ENCODE measurements around the gene ARRB1.
"Not testable (repeated sequence)": the region's sequence is repeated elsewhere in the genome, so short reads cannot be mapped to it uniquely, and the experiment has no call there.

The ARRB1 gene

DNA sequence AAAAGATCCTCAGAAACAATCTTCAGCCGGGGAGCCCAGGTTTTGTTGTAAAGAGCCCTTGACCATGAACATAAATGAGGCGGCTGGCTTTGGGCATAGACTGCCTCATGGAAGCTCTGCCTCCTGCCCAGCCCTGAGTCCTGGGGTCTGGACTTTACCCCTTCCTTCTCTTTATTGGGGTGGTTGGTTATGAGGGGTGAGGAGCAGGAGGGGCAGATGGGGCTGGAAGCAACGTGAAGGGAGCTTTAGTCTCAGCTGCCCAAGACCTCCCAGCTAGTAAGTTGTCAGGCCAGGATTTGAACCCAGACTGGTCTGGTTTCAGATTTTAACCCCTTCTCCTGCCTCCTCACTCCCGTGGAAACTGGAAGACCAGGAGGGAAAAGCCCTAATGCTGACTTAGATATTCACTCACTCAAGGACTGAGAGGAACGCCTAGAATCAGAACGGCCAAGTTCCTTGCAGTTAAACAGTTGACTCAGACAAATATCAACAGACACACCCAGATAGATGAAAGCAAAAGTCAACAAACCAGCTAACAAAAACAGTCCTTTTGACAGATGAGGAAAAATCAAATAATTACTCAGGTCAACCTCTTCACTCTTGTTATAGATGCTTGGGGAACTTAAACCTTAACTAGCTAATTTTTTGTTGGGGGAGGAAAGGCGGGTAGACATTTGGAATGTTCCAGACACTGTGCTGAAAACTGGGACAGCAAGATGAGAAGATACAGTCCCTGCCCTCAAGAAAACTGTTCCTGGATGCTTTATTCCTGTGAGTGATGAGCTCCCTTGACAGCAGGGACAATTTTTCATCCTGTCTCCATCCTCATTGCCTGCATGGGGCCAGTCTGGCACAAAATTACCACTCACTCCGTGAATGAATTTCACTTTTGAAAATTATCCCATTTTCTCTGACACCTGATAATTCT is 20.8 kb upstream of the ARRB1 start:
- DNase-seq (ENCODE audit: insufficient read length, low spot score): no peak
- no peak for FAIRE-seq

DNA sequence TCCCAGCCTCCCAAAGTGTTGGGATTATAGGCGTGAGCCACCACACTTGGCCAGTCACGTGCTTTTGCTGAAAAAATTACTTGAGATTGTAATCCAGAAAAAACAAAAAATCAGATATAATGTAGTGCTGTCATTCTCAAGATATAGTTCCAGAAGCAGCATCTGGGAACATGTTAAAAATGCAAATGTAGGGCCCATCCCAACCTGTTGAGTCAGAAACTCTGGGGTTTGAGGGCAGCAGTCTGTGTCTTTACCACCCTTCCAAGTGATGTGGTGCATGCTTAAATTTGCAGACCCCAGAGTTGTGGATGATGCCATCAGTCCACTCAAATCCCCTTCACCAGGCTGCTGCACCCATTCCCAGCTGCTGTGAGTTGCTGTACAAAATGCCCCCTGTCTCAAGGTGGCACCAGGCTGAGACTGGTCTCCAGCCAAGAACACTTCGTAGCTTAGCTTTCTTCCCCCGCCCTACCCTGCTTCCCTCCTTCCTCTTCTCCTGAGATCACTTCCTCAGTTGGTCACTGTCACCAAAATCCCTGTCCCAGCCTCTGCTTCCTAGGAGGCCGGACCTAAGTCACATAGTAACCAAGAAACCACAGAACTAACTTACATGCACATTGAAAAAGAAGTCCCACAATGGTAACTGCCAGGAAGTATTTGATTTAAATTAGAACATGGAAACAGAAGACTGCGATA is 18.2 kb upstream of the ARRB1 start:
- FAIRE-seq: no peak
- DNase-seq (ENCODE audit: insufficient read length, low spot score): no peak

DNA sequence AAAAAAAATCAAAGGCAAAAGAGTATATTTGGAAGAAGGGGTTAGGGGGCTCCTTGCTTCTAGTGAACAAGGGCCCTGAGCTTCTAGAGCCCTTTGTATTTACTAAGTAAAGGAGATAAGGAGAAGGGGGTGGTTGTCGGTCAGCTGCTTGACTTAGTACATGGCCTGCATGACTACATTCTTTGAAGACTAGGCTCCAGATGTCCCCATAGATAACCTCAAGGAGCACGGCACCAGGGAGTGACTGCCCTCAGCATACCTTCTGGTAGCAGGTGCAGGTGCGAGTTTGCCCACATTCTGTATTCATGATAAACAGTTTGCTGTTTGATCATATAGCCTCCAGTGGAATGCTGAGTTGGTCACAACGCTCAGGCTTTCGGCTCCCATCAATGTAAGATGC is 15.4 kb upstream of the ARRB1 start:
- not testable (repeated sequence) for DNase-seq (ENCODE audit: insufficient read length, low spot score); FAIRE-seq

DNA sequence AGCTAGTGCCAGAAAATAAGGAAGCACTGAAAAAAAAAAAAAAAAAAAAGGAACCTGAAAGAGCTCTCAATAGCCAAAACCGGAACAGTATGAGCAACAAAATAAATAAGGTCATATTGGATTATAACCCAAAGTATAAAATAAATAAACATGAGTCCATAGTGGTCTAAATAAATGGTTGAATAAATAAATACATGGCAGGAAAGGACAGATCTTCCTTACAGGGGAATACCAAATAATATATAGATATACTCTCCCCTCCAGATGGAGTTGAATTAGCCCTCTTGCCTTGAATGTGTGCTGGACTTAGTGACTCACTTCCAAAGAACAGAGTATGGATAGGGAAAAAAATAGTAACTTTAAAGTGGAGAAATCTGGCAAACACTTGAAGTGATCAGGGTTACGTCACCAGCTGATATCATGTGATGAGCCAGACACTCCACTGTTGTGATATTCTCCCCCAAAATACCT is 14.3 kb upstream of the ARRB1 start:
- no peak for FAIRE-seq
- no peak for DNase-seq (ENCODE audit: insufficient read length, low spot score)

DNA sequence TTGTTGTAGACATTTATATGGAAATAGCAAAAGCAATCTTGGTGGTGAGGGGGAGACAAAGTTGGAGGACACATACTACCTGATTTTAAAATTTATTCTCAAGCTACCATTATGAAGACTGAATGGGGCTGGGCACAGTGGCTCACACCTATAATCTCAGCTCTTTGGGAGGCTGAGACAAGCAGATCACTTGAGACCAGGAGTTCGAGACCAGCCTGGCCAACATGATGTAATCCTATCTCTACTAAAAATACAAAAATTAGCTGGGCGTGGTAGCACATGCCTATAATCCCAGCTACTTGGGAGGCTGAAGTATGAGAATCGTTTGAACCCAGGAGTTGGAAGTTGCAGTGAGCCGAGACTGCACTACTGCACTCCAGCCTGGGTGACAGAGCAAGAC is 10.8 kb upstream of the ARRB1 start:
- DNase-seq (ENCODE audit: insufficient read length, low spot score); FAIRE-seq: not testable (repeated sequence)

DNA sequence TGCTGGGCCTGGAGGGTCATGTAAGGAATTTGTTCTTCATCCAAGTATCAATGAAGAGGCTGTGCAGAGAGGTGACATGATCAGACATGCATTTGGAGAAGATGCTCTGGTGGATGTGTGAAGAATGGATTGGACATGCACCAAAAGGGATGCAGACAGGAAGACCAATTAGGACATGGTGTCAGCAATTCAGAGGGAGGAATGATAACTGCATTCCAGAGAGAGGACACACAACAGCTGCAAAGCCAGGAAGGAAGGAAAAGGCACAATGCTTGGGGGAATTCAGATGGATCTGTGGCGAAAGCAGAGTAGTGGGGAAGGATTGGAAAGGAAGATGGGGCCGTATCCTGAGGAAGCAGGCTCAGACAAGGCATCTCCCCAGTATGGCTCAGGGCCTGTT is 5.2 kb upstream of the ARRB1 start:
- no peak for FAIRE-seq
- no peak for DNase-seq (ENCODE audit: insufficient read length, low spot score)

DNA sequence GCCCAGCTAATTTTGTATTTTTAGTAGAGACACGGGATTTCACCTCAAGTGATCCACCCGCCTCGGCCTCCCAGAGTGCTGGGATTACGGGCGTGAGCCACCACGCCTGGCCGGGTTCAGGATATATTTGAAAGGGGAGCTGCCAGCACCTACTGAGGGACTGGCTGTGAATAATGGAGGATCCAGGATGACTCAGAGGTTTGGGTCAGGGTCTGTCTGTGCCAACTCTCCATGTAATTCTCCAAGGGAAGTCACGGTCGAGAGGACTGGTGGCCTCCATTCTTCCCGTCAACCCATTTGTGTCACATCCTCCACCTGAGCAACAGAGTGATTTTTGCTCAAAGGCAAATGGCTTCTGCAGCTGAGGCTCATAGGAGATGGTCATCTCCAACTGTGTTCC is 3.6 kb upstream of the ARRB1 start:
- FAIRE-seq: no peak

DNA sequence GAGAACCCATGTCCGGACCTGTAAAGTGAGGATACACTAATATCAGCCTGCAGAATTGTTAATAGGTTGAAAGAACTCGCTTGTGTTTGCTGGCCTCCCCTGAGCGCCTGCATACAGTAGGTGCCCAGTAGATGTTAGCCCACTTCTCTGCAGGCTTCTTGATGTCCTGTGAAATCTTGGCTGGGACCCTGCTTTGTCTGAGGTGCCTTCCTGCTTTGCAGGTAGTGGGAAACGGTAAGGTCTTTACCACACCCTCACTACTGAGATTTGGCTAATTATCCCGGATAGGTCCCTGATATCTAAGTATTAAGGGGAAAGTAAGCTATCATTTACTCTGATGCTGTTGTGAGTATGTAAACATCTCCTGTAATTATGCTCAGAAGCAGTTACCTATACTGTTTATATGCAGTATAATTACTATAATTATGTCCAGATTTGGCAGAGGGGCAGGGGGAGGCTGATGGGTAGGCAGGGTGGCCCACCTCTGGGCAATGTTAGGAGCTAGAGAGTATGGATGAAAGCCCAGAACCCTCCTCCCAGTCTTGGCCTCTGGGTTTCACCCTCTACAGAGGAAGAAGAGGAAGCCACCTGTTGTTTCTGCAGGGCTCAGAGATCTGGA is 1.2 kb upstream of the ARRB1 start:
- no peak for FAIRE-seq
- DNase-seq (ENCODE audit: insufficient read length, low spot score): no peak

More for the DNA sequence above, 3.6 kb upstream of the ARRB1 start:
- DNase-seq (ENCODE audit: insufficient read length, low spot score): no peak

DNA sequence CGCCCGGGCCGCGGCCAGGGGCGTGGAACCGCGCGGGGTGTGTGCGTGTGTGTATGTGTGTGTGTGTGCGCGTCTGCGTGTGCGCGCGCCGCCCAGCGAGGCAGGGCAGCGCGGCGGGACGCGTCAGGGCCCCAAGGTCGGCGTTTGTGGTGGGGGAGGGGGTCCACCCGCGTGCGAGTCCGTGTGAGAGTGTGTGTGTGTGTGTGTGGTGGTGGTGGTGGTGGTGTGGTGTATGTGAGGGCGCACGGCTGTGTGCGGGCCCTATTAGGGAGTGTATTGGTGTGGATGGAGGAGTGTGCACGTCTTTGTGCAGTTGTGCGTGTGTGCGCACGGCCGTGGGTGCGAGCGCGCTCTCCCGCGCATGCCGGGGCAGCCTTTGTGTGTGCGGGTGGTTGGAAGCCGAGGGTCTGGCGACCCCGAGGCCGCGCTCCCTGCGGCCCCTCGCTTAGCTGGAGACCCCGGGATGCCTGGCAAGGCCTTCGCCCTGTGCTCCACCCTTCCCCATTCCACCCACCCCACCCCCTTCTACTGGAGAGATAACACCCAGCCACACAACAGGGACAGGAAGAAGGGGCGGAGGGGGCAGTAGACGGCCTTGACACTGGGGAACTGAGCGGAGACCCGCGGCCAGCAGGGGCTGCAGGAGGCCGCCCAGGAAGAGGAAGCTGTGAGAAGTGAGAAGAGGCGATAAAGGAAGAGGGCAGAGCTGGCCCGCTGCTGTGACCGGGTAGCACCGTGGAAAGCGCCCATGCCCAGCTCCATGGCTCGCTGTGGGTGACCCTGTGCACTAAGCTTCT is 528 bp upstream of the ARRB1 start:
- no peak for DNase-seq (ENCODE audit: insufficient read length, low spot score)

DNA sequence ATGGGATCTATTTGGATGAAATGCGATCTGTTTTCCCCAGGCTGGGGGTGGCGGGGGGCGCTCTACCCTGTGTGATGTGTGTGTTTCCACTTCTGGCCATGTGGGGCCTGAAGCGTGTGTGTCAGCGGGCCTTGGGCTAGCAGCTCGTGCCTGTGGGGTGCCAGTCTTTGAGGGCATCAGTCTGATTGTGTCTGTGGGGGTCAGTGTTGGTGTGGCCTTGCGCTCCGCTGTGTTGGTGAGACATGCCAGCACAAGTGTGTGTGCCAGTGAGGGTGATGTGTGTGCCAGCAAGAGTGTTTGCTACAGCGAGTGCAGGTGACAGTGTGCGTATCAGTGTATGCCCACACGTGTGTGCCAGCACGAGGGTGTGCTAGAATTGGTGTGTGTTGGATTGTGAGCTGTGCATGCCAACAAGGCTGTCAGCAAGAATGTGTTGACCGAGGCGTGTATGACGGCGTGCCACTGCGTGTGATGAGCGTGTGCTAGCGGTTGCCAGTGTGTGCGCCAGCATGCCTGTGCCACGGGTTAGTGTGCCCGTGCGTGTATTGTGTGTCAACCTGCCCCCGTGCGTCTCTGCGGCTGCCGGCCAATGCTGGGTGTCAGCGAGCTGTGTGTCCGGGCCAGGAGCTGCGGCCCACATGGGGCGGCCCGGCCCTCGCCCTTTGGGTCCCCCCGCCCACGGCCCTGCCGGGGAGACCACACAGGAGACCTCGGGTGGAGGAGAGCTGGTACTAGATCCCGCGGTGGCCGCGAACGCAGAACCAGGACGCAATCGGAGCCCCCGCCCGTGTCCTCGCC is 519 bp downstream of the ARRB1 start:
- DNase-seq (ENCODE audit: insufficient read length, low spot score): no peak
- FAIRE-seq: no peak

More for the DNA sequence above, 528 bp upstream of the ARRB1 start:
- FAIRE-seq: no peak

DNA sequence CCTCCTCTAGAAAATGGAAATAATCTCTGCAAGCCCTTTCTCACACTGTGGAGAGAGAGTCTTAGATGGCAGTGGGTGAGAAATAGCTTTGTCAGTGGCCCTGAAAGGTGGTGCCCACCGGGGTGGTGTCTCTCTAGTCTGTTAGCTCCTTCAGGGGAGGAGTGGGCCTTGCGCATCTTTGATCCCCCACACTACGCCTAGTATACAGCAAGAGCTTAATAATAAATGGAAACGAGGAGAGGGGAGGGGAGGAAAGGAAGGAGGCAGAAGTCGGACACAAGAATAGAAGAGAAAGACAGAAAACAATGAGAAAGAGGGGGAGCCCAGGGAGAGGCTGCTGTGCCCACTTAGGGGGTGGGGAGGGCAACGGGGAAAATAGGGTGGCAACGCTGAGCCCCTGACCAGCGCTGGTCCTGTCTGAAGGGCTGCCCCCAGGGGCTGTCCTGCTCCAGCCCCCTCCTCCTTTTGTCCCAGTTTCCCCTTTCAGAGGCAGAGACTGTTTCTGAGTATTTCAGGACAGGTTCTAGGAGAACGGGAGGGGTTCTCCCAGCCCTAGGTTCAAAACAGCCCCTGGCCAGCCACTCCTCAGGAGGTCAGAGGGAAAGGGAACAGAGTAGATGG is 1.2 kb downstream of the ARRB1 start:
- no peak for FAIRE-seq

DNA sequence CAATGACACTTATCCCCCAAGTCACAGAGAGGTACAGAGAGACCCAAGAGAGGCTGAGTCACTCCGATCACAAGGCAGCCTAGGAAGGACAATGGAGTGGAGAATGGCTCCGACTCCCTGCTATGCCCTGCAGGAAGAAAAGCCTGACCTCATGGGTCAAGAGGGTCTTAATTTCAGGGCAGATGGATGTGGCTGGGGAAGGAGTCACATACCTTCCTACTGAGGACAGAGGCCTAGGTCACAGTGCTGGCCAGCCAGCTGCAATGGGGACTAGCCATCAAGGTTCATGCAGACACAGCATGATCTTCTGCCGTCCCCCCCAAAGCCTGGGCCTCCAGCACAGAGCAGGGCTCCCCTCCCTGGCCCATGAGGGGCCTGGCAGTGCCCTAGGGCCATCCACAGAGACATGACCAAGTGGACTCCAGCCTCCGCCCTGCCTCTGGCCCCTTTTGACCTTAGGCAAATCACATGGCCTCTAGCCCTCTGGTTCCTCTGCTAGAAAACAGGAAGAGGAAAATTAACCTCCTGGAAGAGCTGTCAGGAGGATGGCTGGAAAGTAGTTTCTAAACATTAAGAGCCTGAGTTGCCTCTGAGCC is 1.8 kb downstream of the ARRB1 start:
- no peak for DNase-seq (ENCODE audit: insufficient read length, low spot score)
- no peak for FAIRE-seq

More for the DNA sequence above, 1.2 kb downstream of the ARRB1 start:
- DNase-seq (ENCODE audit: insufficient read length, low spot score): no peak

DNA sequence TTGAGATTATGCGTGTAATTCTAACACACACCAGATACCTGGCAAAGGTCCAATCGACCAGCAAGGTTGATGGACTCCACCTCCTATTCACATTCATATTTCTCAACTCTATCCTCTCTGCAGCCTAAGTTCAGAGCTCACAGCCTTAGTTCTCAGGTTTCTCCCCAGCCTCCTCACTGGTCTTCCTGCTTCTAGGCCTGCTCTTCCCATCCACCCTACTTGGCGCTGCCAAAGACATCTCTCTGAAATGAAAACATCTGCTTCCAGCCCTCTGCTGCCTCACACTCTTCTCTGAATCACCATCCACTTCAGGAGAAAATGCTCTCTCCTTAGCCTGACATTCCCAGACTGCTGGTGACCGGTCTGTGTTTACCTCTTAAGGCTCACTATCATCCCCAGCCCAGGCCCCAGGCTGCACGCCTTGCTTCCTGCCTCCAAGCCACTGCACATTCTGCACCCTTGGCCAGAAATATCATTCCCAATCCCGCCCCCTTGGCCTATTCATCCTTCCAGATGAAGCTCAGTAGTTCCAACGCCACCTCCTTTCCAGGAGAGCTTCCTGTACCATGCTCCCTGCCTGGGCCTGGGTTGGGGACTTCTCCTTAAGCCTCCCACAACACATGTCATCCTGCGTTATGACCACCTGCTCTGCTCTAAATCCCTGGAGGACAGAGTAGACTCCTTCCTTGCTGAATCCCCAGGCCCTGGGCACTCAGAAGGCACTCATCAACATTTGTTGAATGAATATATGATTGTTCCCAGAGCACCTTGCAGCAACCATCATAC is 3.5 kb downstream of the ARRB1 start:
- DNase-seq (ENCODE audit: insufficient read length, low spot score) (no peak), FAIRE-seq (no peak)

DNA sequence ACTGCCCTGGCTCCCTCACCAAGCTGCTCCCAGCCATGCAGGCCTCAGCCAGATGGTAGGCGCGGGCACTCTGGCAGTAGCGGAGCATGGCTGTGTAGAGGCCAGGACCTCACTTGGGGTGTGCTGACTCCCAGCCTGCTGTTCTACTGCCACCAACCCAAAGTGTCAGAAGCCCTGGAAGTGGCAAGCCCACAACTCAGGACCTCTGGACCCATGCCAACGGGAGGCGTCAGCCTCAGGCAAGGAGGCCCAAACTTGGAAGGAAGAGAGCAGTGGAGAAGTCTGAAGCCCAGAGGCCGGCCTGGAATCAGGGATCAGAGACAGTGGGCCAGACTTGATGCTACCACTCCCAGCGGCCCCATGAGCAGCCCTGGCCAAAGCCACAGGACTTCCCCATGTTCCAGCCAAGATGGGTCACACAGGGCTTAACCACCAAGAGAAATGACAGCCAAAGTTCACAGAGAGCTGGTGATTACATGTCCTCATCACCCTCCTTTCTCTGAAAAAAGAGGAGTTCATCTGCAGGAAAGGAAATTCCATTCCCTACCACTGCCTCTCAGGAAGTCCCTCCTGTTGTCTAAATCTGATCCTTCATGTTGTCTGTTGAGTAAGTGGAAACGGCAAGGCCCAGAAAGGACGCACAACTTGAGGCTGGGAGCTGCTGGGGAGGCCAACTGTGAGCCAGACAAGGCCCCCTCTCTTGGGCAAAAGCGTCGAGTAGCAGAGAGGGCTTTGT is 4.4 kb downstream of the ARRB1 start:
- no peak for FAIRE-seq
- no peak for DNase-seq (ENCODE audit: insufficient read length, low spot score)

DNA sequence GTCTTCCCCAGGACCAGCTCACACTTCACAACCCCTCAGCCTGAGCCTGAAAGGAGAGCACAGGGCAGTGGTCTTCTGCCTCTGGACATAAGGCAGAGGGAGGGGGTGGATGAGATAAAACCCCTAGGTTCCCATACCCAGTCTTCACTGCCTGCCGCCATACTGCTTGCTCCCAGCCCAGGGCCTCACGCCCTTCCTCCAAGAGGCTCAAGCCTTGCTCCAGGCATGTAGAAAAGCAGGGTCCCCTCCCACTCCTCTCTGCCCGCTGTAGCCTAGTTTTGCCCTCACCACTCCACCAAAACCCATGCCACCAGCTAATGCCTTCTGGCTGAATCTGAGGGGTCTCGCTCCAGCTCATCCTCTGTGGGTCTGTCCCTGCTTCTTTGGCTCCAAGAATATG is 5.2 kb downstream of the ARRB1 start:
- no peak for FAIRE-seq
- DNase-seq (ENCODE audit: insufficient read length, low spot score): no peak

DNA sequence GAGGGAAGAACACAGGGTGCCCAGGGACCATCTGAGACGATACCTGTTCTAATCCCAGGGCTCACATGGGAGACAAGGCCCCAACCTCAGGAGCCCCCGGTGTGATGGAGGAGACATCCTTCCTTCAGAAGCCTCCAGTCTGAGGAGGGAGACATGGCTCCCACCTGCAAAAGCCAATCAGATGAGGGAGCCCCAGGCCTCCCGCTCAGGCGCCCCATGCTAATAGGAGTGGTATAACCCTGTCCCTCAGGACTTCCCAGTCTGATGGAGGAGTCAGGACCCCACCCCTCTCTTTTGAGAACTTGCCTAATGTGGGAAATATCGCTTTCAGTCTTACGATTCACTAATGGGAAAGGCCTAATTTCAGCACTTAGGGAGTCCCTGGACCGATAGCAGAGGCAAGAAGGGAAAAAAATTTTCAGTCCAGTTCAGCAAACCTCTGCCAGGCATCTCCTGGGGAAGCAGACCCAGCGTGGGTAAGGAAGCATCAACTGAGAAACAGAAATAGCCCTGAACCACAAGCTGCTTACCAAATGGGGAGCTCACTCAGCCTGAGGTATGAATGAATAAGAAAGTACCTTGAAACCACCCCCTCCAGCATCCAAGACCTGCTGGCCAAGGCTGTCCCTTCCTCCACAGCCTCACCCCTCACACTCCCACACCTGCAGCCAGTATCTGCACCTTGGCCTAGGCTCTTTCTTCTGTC is 5.9 kb downstream of the ARRB1 start:
- FAIRE-seq: no peak

More for the DNA sequence above, 5.9 kb downstream of the ARRB1 start:
- DNase-seq (ENCODE audit: insufficient read length, low spot score): no peak

All from GM19239 (cell line).